IMR-90 (cell line): ENCODE data around the gene GBX2. TPM values are rescaled to one million over a fixed set of nuclear protein-coding genes. Genes with fewer than 3 reads are reported as not detected.

ENCODE experiments used
- ATAC-seq: fragments of 200-7000 bp; cut with Tn5 transposase; 2 replicates; pipeline ENCODE4 v1.9.1; 2020; ENCODE audit warnings: low read depth, mild to moderate bottlenecking, moderate library complexity
- BruUV-seq: library from RNA; stranded (reverse); fragments of 400-500 nt; replicated peaks from 2 replicates; lab custom pipeline; 2021; lab: Mats Ljungman, UMichigan
- CTCF ChIA-PET: fragments of 300-600 bp; formaldehyde crosslinking; extraction: SDS; loops from one replicate; lab custom pipeline; 2021; ENCODE audit warnings: antibody characterized with exemption; lab: Yijun Ruan, JAX
- POLR2A ChIA-PET: fragments of 300-600 bp; sonication (Branson Sonifier 250); formaldehyde crosslinking; loops from one replicate; lab custom pipeline; 2022; ENCODE audit warnings: antibody characterized with exemption; ENCODE audit not compliant: unreplicated experiment; lab: Charles Lee
- DNase-seq: peaks from one replicate; pipeline ENCODE4 v3.0.0; 2013
- H2AFZ ChIP-seq: replicated peaks from 2 replicates; pipeline ENCODE3; 2013; ENCODE audit warnings: low read length, mild to moderate bottlenecking; ENCODE audit not compliant: poor library complexity
- H2AK5ac ChIP-seq: 2 replicates; pipeline ENCODE4 v1.6.1; 2013; ENCODE audit warnings: low read depth, low read length, inconsistent platforms
- H2AK9ac ChIP-seq: replicated peaks from 2 replicates; pipeline ENCODE3; 2013; ENCODE audit warnings: mild to moderate bottlenecking, low read depth, low read length, moderate library complexity; ENCODE audit not compliant: poor library complexity
- H2BK120ac ChIP-seq: 2 replicates; pipeline ENCODE4 v1.6.1; 2013; ENCODE audit warnings: low read depth, low read length, inconsistent platforms
- H2BK15ac ChIP-seq: 3 replicates; pipeline ENCODE4 v1.6.1; 2013; ENCODE audit warnings: low read depth, low read length, inconsistent platforms
- H2BK20ac ChIP-seq: 2 replicates; pipeline ENCODE4 v1.6.1; 2013; ENCODE audit warnings: low read depth, mild to moderate bottlenecking, inconsistent platforms, low read length, moderate library complexity
- H2BK5ac ChIP-seq: 2 replicates; pipeline ENCODE4 v1.6.1; 2013; ENCODE audit warnings: mild to moderate bottlenecking, low read depth, low read length, inconsistent platforms; ENCODE audit not compliant: poor library complexity, severe bottlenecking
- H3K14ac ChIP-seq: replicated peaks from 2 replicates; pipeline ENCODE4 v1.6.1; 2013; ENCODE audit warnings: low read depth, low read length, inconsistent platforms
- H3K18ac ChIP-seq: 2 replicates; pipeline ENCODE4 v1.6.1; 2013; ENCODE audit warnings: low read depth, low read length, control low read depth
- H3K23ac ChIP-seq: 2 replicates; pipeline ENCODE4 v1.6.1; 2013; ENCODE audit warnings: low read depth, low read length, inconsistent platforms
- H3K27ac ChIP-seq: 2 replicates; pipeline ENCODE4 v1.5.1; 2013; ENCODE audit warnings: mild to moderate bottlenecking, control low read depth, low read length; ENCODE audit not compliant: insufficient read depth
- H3K27me3 ChIP-seq: 2 replicates; pipeline ENCODE4 v1.6.1; 2013; ENCODE audit warnings: low read length; ENCODE audit not compliant: control insufficient read depth, insufficient read depth
- H3K36me3 ChIP-seq: 2 replicates; pipeline ENCODE4 v1.6.1; 2013; ENCODE audit warnings: low read length, mixed read lengths; ENCODE audit not compliant: control insufficient read depth, insufficient read depth
- H3K4ac ChIP-seq: 2 replicates; pipeline ENCODE4 v1.6.1; 2013; ENCODE audit warnings: low read depth, low read length, inconsistent platforms
- H3K4me1 ChIP-seq: 2 replicates; pipeline ENCODE4 v1.6.1; 2013; ENCODE audit warnings: low read length, mixed read lengths; ENCODE audit not compliant: control insufficient read depth, insufficient read depth
- H3K4me2 ChIP-seq: 2 replicates; pipeline ENCODE4 v1.6.1; 2013; ENCODE audit warnings: low read depth, mild to moderate bottlenecking, control low read depth, low read length, moderate library complexity
- H3K4me3 ChIP-seq: 2 replicates; pipeline ENCODE4 v1.5.1; 2013; ENCODE audit warnings: low read depth, mild to moderate bottlenecking, control low read depth, low read length, moderate library complexity; ENCODE audit not compliant: insufficient read depth
- H3K56ac ChIP-seq: 2 replicates; pipeline ENCODE4 v1.6.1; 2013; ENCODE audit warnings: low read length, inconsistent platforms; ENCODE audit not compliant: insufficient read depth; ENCODE audit errors: extremely low read depth
- H3K79me1 ChIP-seq, 2 experiments: 2 replicates each; pipeline ENCODE4 v1.6.1; 2013; ENCODE audit warnings: low read length in 2 of 2, inconsistent platforms in 1 of 2, low read depth in 1 of 2
- H3K9ac ChIP-seq: 2 replicates; pipeline ENCODE4 v1.6.1; 2013; ENCODE audit warnings: low read depth, low read length, control low read depth
- H3K9me1 ChIP-seq: 2 replicates; pipeline ENCODE4 v1.6.1; 2013; ENCODE audit warnings: low read length, inconsistent platforms; ENCODE audit not compliant: insufficient read depth
- H3K9me3 ChIP-seq: 2 replicates; pipeline ENCODE4 v1.6.1; 2013; ENCODE audit warnings: low read length; ENCODE audit not compliant: control insufficient read depth, insufficient read depth
- H4K20me1 ChIP-seq: 2 replicates; pipeline ENCODE4 v1.6.1; 2013; ENCODE audit warnings: low read length, inconsistent platforms; ENCODE audit not compliant: insufficient read depth
- H4K5ac ChIP-seq: 2 replicates; pipeline ENCODE4 v1.6.1; 2013; ENCODE audit warnings: mild to moderate bottlenecking, low read depth, low read length, control low read depth
- H4K8ac ChIP-seq, 2 experiments: 2 replicates each; pipeline ENCODE4 v1.6.1; 2013; ENCODE audit warnings: low read depth in 2 of 2, low read length in 2 of 2, control low read depth in 1 of 2, inconsistent platforms in 1 of 2
- H4K91ac ChIP-seq: 2 replicates; pipeline ENCODE4 v1.6.1; 2013; ENCODE audit warnings: low read depth, low read length, inconsistent platforms; ENCODE audit not compliant: insufficient read depth
- BHLHE40 ChIP-seq: fragments of 150-350 bp; IDR thresholded peaks from 2 replicates; pipeline ENCODE4 v1.6.1; 2016; ENCODE audit warnings: mild to moderate bottlenecking, low read depth, low read length
- CEBPB ChIP-seq: IDR thresholded peaks from 2 replicates; pipeline ENCODE4 v1.6.1; 2012; ENCODE audit warnings: low read depth, low read length, improper control_type of control experiment
- FOS ChIP-seq: fragments of 150-350 bp; IDR thresholded peaks from 2 replicates; pipeline ENCODE4 v1.6.1; 2016; ENCODE audit warnings: low read depth, low read length
- POLR2A ChIP-seq: IDR thresholded peaks from 2 replicates; pipeline ENCODE4 v1.6.1; 2012; ENCODE audit warnings: mild to moderate bottlenecking, low read depth, low read length
- USF2 ChIP-seq: fragments of 150-350 bp; IDR thresholded peaks from 2 replicates; pipeline ENCODE4 v1.6.1; 2017; ENCODE audit warnings: mild to moderate bottlenecking, antibody characterized with exemption, low read length, low read depth
- WGBS, 2 experiments: methylation state at CpG; one replicate each; pipeline versions ENCODE4 v1.1.5 to v1.1.7; 2013; ENCODE audit warnings: missing lambda C conversion rate in 2 of 2; ENCODE audit not compliant: insufficient read length in 1 of 2; ENCODE audit errors: extremely low coverage in 2 of 2; 5-methylcytosine and 5-hydroxymethylcytosine counted together
- dilution Hi-C: fragments of 300-500 bp; cut with HindIII; formaldehyde crosslinking; loops from one replicate; pipeline ENCODE4 v1.14.3; 2018; ENCODE audit warnings: low sequenced_read_pairs; ENCODE audit not compliant: unreplicated experiment
- in situ Hi-C: fragments of 300-500 bp; cut with MboI; formaldehyde crosslinking; loops from 3 replicates; pipeline ENCODE4 v1.14.3; 2019; ENCODE audit warnings: low sequenced_read_pairs, inconsistent platforms, mixed read lengths
- intact Hi-C: fragments of 100-400 bp; cut with micrococcal nuclease; formaldehyde crosslinking; loops from 2 replicates; pipeline ENCODE4 v1.10.0; 2022
- polyA plus RNA-seq, 3 experiments: library from polyadenylated mRNA; depleted of rRNA; stranded (reverse); fragments of >200 nt; gene quantifications; 2 replicates each; pipeline ENCODE4 v1.2.3, GENCODE V29; 2012; ENCODE audit warnings: low replicate concordance in 1 of 3
- total RNA-seq: library from RNA; depleted of rRNA; stranded (reverse); fragments of >200 nt; gene quantifications from 2 replicates; pipeline ENCODE4 v1.2.3, GENCODE V29; 2012

The GBX2 gene
- total and polyA plus RNA-seq, 2 of the 4 experiments (the other 2 are of a cell fraction) = 0.10 TPM; not detected in 1

- no peak overlapping the region for H2BK120ac ChIP-seq
- H2BK5ac ChIP-seq = no peak overlapping the region
- no peaks in the 10 kb centered on the region for H4K20me1 ChIP-seq
- H4K5ac ChIP-seq = no peak overlapping the region
- no peak overlapping the region for H2BK20ac ChIP-seq
- no peaks in the 10 kb centered on the region for H3K36me3 ChIP-seq
- in situ Hi-C loops = no loop called here
- H3K23ac ChIP-seq = no peak overlapping the region
- TF ChIP-seq USF2 (no peak), CEBPB (no peak), BHLHE40 (no peak), POLR2A (no peak), FOS (no peak)
- H3K9me3 ChIP-seq = no peaks in the 10 kb centered on the region; the same call in 1 of the 2 replicates
- H2AK9ac ChIP-seq = no peak overlapping the region
- H3K4me1 ChIP-seq = no peaks in the 10 kb centered on the region
- WGBS, 2 experiments = 62% methylated on average over 6 of the region's 25 CpGs; no CpG with 5 or more reads in 1 of the 2 experiments
- H3K9ac ChIP-seq = no peak overlapping the region
- H4K91ac ChIP-seq = no peak overlapping the region
- no peak overlapping the region for H3K18ac ChIP-seq
- H2AFZ ChIP-seq = no peak overlapping the region
- no peak overlapping the region for H3K27ac ChIP-seq
- H3K9me1 ChIP-seq = no peaks in the 10 kb centered on the region
- no peak overlapping the region for H3K4ac ChIP-seq
- no peaks in the 10 kb centered on the region for H3K79me1 ChIP-seq
- no peak overlapping the region for H2BK15ac ChIP-seq
- no peak overlapping the region for H3K4me2 ChIP-seq
- DNase-seq (no peak), ATAC-seq (no peak)
- ChIA-PET CTCF (no interaction called here), POLR2A (no interaction called here)
- H4K8ac ChIP-seq = no peak overlapping the region
- H3K4me3 ChIP-seq = no peak overlapping the region
- no peak overlapping the region for H2AK5ac ChIP-seq
- H3K14ac ChIP-seq = no peak overlapping the region
- BruUV-seq = no TSS peak
- H3K56ac ChIP-seq = no peak overlapping the region
- dilution Hi-C loops = no loop called here
- H3K27me3 ChIP-seq = peaks cover 26% of the 10 kb centered on the region
- intact Hi-C loops = no loop called here
Observed at GRCh38 chr2:236211296-236211695, 43.1 kb upstream of the GBX2 start.
